ENCODE data around the gene LRMDA.

DNA sequence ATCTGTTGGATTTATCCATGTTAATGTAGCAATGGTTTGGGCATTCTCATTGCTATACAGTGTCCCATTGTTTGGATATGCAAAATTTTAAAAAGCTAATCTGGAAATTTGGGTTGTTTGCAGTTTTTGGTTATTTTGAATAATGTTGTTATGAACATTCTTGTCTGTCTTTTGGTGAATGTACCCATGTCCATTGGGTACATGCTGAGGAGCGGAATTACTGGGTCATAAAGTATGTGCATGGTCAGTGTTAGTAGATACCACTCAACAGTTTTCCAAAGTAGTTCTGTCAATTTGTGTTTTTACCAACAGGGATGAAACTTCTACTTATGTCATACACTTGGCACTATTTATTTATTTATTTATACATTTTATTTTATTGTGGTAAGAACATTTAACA, 153.9 kb downstream of the LRMDA start:
- TF ChIP-seq, protein P1, sequence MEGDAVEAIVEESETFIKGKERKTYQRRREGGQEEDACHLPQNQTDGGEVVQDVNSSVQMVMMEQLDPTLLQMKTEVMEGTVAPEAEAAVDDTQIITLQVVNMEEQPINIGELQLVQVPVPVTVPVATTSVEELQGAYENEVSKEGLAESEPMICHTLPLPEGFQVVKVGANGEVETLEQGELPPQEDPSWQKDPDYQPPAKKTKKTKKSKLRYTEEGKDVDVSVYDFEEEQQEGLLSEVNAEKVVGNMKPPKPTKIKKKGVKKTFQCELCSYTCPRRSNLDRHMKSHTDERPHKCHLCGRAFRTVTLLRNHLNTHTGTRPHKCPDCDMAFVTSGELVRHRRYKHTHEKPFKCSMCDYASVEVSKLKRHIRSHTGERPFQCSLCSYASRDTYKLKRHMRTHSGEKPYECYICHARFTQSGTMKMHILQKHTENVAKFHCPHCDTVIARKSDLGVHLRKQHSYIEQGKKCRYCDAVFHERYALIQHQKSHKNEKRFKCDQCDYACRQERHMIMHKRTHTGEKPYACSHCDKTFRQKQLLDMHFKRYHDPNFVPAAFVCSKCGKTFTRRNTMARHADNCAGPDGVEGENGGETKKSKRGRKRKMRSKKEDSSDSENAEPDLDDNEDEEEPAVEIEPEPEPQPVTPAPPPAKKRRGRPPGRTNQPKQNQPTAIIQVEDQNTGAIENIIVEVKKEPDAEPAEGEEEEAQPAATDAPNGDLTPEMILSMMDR (conservative IDR thresholded peaks at IDR 0.05; ENCODE audit: low read depth, low read length): no peak
- TF ChIP-seq, protein P2, sequence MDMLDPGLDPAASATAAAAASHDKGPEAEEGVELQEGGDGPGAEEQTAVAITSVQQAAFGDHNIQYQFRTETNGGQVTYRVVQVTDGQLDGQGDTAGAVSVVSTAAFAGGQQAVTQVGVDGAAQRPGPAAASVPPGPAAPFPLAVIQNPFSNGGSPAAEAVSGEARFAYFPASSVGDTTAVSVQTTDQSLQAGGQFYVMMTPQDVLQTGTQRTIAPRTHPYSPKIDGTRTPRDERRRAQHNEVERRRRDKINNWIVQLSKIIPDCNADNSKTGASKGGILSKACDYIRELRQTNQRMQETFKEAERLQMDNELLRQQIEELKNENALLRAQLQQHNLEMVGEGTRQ (IDR thresholded peaks at IDR 0.05; ENCODE audit: low read depth, low read length): no peak
- no peak for TF ChIP-seq POLR2A (IDR thresholded peaks at IDR 0.05; ENCODE audit: low read depth, low read length)
- no peak for TF ChIP-seq BHLHE40 (IDR thresholded peaks at IDR 0.05; ENCODE audit: low read depth, low read length)
- TF ChIP-seq, protein P3, sequence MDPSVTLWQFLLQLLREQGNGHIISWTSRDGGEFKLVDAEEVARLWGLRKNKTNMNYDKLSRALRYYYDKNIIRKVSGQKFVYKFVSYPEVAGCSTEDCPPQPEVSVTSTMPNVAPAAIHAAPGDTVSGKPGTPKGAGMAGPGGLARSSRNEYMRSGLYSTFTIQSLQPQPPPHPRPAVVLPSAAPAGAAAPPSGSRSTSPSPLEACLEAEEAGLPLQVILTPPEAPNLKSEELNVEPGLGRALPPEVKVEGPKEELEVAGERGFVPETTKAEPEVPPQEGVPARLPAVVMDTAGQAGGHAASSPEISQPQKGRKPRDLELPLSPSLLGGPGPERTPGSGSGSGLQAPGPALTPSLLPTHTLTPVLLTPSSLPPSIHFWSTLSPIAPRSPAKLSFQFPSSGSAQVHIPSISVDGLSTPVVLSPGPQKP (IDR thresholded peaks at IDR 0.05; ENCODE audit: borderline replicate concordance, low read depth, low read length): no peak

Measured in IMR-90 (cell line).